Choroid plexus epithelial cell (primary cell): ENCODE measurements around the gene ZGPAT.

Source experiments
- DNase-seq: peaks from one replicate; pipeline ENCODE4 v3.0.0-alpha.2; 2010; ENCODE audit warnings: low read depth
- H3K4me3 ChIP-seq: 2 replicates; pipeline ENCODE4 v1.5.1; 2011; ENCODE audit warnings: low read depth, mild to moderate bottlenecking, control low read depth, low read length, moderate library complexity
- CTCF ChIP-seq: conservative IDR thresholded peaks from 2 replicates; pipeline ENCODE4 v1.5.1; 2011; ENCODE audit warnings: low read depth, mild to moderate bottlenecking, control low read depth, inconsistent platforms, low read length, moderate library complexity

ZGPAT gene

DNA sequence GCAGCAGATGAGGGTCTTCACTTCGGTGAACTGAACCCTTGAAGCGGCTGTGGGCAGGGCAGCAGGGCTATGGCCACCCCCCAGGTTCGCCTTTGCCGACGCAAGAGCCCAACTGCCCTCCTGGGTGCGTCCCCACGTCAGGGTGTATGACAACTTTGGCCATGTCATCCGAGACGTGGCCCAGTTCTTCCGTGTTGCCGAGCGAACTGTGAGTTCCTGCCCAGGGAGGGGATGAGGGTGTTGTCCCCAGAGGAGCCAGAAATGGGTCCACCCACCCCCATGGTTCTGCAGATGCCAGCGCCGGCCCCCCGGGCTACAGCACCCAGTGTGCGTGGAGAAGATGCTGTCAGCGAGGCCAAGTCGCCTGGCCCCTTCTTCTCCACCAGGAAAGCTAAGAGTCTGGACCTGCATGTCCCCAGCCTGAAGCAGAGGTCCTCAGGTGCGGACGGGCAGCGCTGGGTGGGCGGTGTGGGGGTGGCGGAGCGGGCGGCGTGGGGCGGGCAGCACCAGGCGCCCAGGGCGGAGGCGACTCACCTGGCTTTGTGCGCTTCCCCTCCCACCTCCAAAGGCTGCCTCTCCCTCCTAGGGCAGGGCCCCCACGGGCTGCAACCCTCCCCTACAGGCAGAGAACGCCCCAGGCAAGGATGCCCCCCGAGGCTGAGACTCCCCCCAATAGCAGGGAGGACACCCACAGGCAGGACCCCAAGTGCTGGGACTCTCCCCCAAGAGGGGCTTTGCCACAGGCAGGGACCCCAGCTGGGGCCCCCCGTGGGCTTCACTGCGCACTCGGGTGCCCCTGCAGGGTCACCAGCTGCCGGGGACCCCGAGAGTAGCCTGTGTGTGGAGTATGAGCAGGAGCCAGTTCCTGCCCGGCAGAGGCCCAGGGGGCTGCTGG, 17.6 kb upstream of the ZGPAT start:
- TF ChIP-seq CTCF: no peak
- H3K4me3 ChIP-seq: no peak overlapping the region
- DNase-seq: no peak

- no peak for DNase-seq
- H3K4me3 ChIP-seq: no peak overlapping the region
- no peak for TF ChIP-seq CTCF
These were observed 16.7 kb upstream of the ZGPAT start for GRCh38 chr20:63690898-63691710.

- no peak for DNase-seq
- no peak overlapping the region for H3K4me3 ChIP-seq
- no peak for TF ChIP-seq CTCF
These were observed 16.0 kb upstream of the ZGPAT start for GRCh38 chr20:63691711-63692435.

- peak; percentile 20 for TF ChIP-seq CTCF
- DNase-seq: no peak
- no peak overlapping the region for H3K4me3 ChIP-seq
These were observed 15.3 kb upstream of the ZGPAT start for GRCh38 chr20:63692436-63693082.

- no peak for DNase-seq
- H3K4me3 ChIP-seq: no peak overlapping the region
- TF ChIP-seq CTCF: no peak
These were observed 14.6 kb upstream of the ZGPAT start for GRCh38 chr20:63693083-63693732.

- H3K4me3 ChIP-seq: no peak overlapping the region
- DNase-seq: no peak
- TF ChIP-seq CTCF: no peak
These were observed 13.9 kb upstream of the ZGPAT start for GRCh38 chr20:63693733-63694583.
